ENCODE measurements around the gene MGST2. TPM values are rescaled to one million over a fixed set of nuclear protein-coding genes. Genes with fewer than 3 reads are reported as not detected.

Gene MGST2
- total RNA-seq (100 to 1,000 TPM in 3 of 4 donors, 10 to 100 TPM in 1; 98.1 to 125 (median 116) TPM), polyA plus RNA-seq (173 TPM)
- long read RNA-seq, donor 1, transcript MGST2-201 (5 exons, 801 nt), result major isoform, 23 of 32 reads
- long read RNA-seq, donor 1, partial matches to known transcripts, result 2 of 32 reads
- long read RNA-seq, donor 1, other reads (novel, unspliced or antisense), result 7 of 32 reads
- long read RNA-seq, donor 2, transcript MGST2-201 (5 exons, 801 nt), result major isoform, 16 of 23 reads
- long read RNA-seq, donor 2, partial matches to known transcripts, result 3 of 23 reads
- long read RNA-seq, donor 2, other reads (novel, unspliced or antisense), result 3 of 23 reads
- long read RNA-seq, donor 3, transcript MGST2-201 (5 exons, 801 nt), result major isoform, 5 of 14 reads
- long read RNA-seq, donor 3, partial matches to known transcripts, result 4 of 14 reads
- long read RNA-seq, donor 3, other reads (novel, unspliced or antisense), result 0 of 14 reads
- long read RNA-seq, donor 4, transcript MGST2-201 (5 exons, 801 nt), result major isoform, 15 of 16 reads
- long read RNA-seq, donor 4, partial matches to known transcripts, result 0 of 16 reads
- long read RNA-seq, donor 4, other reads (novel, unspliced or antisense), result 1 of 16 reads

GRCh38 chr4:139665690-139666529 lies at the start of gene MGST2:
TSS of gene MGST2 (plus strand) at chr4:139665819. CDS start at chr4:139666020, 201 bp downstream.
- ATAC-seq (peak; percentile 95 to 96), DNase-seq (peak; percentile 89 to 92 (median 91))
- intact Hi-C loops (cut with DNase I), result no loop called here
- H3K27me3 ChIP-seq (ENCODE audit: control insufficient read depth, insufficient read depth), result no peaks in the 10 kb centered on the region
- no peaks in the 10 kb centered on the region for H3K9me3 ChIP-seq (ENCODE audit: control insufficient read depth, low read length)
- peak within 1 kb of the TSS; percentile 92 for H3K27ac ChIP-seq (ENCODE audit: low read length)
- H3K4me3 ChIP-seq (ENCODE audit: low read length), result peak within 1 kb of the TSS; percentile 75
- WGBS, result under 1% methylated on average over 32 of the region's 32 CpGs
- H3K4me1 ChIP-seq (ENCODE audit: control insufficient read depth, insufficient read depth, low read length), result peaks cover 17% of the 10 kb centered on the region

DNA sequence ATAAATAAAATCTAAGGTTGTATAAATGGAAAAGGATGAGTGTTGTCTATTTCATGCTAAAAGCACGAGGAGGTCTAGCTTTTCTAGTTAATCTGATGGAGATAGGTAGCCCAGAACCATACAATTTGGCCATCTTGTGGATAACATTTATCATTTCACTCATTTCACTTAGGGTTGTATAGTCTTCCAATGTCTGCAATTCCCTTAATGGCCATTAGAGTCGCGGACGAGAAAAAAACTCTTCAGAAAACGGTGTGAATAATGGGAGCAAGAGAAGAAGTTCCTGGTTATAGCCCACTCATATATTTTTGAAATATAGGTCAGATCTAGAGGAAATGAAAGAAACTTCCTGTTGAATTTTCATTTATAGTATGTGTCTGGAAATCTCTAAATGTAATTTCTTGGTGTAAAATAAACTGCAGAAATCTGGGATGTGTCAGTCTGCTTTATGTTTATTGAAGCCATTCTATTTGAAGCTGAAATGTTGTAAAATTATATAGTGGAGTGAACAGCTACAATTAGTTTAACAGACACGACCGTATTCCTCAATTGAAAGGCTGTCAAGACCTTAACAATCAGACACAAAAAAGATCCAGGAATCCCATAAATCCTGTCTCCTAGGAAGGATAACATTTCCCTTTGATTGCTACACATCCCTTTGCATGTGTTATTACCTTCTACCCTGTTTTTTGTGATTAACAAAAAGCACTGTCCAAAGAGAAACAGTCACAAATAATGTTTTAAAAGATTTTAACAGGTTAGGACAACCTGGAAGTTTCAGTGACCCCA lies 47.7 kb upstream of the MGST2 start:
- no peak overlapping the region for H3K4me3 ChIP-seq (ENCODE audit: low read length)
- no peak overlapping the region for H3K27ac ChIP-seq (ENCODE audit: low read length)
- intact Hi-C loops (cut with DNase I), result no loop called here
- H3K27me3 ChIP-seq (ENCODE audit: control insufficient read depth, insufficient read depth), result no peaks in the 10 kb centered on the region
- ATAC-seq, result no peak
- 59% methylated on average over 7 of the region's 7 CpGs for WGBS
- DNase-seq, result no peak
- no peaks in the 10 kb centered on the region for H3K9me3 ChIP-seq (ENCODE audit: control insufficient read depth, low read length)
- H3K4me1 ChIP-seq (ENCODE audit: control insufficient read depth, insufficient read depth, low read length), result no peaks in the 10 kb centered on the region

DNA sequence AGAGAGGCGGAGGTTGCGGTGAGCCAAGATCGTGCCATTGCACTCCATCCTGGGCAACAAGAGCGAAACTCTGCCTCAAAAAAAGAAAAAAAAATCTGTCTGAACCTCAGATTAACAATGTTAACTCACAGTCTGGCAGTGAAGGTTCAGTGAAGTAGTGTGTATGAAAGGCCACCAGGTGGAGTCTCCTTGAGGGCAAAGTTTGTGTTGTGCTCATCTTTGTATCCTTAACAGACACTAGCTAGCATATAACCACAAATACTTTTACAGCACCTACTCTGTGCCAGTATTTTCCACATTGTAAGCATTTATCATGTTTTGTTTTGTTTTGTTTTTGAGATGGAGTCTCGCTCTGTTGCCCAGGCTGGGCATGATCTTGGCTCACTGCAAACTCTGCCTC lies 46.0 kb upstream of the MGST2 start:
- 96% methylated on average over 5 of the region's 5 CpGs for whole genome bisulfite sequencing
- no peaks in the 10 kb centered on the region for H3K27me3 ChIP-seq (ENCODE audit: control insufficient read depth, insufficient read depth)
- no peak overlapping the region for H3K4me3 ChIP-seq (ENCODE audit: low read length)
- DNase-seq, result no peak
- H3K27ac ChIP-seq (ENCODE audit: low read length), result no peak overlapping the region
- no peaks in the 10 kb centered on the region for H3K9me3 ChIP-seq (ENCODE audit: control insufficient read depth, low read length)
- no peaks in the 10 kb centered on the region for H3K4me1 ChIP-seq (ENCODE audit: control insufficient read depth, insufficient read depth, low read length)
- intact Hi-C loops (cut with DNase I), result no loop called here
- ATAC-seq, result peak in 1 of 2 donors; percentile 37

DNA sequence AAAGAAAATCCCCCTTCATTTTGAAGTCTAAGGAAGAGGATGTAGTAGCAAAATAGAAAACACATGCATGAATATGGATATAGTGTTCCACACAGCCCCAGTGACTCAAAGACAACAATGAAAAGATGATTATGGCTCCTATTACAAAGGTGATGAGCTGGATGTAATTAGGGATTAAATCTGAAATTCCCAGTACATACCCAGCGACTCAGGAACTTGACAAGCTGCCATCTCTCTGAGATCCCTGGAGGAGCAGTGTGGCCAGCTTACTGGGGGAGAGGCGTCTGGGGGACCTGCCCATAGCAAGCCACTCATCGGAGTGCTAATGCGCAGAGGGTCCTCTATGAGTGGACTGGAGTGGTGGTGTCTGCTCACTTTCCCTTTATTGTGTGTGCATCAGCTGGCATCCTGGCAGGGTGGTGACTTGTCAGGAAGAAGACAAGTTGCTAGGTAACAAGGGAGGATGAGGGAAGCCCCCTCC lies 42.7 kb upstream of the MGST2 start:
- DNase-seq (no peak), ATAC-seq (no peak)
- H3K4me1 ChIP-seq (ENCODE audit: control insufficient read depth, insufficient read depth, low read length), result no peaks in the 10 kb centered on the region
- intact Hi-C loops (cut with DNase I), result no loop called here
- H3K9me3 ChIP-seq (ENCODE audit: control insufficient read depth, low read length), result no peaks in the 10 kb centered on the region
- H3K27ac ChIP-seq (ENCODE audit: low read length), result no peak overlapping the region
- no peaks in the 10 kb centered on the region for H3K27me3 ChIP-seq (ENCODE audit: control insufficient read depth, insufficient read depth)
- H3K4me3 ChIP-seq (ENCODE audit: low read length), result no peak overlapping the region
- 49% methylated on average over 4 of the region's 4 CpGs for WGBS

GRCh38 chr4:139624441-139625092 lies 41.1 kb upstream of the MGST2 start:
- Histone ChIP-seq H3K4me3 (ENCODE audit: low read length) (no peak overlapping the region), H3K27me3 (ENCODE audit: control insufficient read depth, insufficient read depth) (no peaks in the 10 kb centered on the region), H3K27ac (ENCODE audit: low read length) (no peak overlapping the region), H3K4me1 (ENCODE audit: control insufficient read depth, insufficient read depth, low read length) (no peaks in the 10 kb centered on the region), H3K9me3 (ENCODE audit: control insufficient read depth, low read length) (no peaks in the 10 kb centered on the region)
- intact Hi-C loops (cut with DNase I), result no loop called here
- 78% methylated on average over 3 of the region's 3 CpGs for WGBS
- DNase-seq, result no peak
- no peak for ATAC-seq

DNA sequence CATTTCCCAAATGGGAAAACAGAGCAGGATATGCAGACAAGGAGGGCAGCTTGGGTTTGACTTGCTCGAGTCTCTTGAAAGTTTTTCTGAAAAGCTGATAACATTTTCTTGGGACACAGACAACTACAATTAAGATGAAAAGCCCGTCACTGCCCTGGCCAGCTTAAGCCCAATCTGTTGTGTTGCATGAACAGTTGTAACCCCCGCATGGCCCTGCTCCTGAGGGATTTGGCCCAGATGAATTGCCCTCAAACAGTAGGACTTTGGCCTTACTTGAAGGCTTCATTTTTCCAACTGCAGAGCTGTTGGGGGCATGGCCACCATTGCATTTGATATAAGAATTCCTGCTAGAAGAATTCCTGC lies 40.5 kb upstream of the MGST2 start:
- intact Hi-C loops (cut with DNase I), result no loop called here
- H3K27ac ChIP-seq (ENCODE audit: low read length), result no peak overlapping the region
- H3K4me1 ChIP-seq (ENCODE audit: control insufficient read depth, insufficient read depth, low read length), result no peaks in the 10 kb centered on the region
- no peak for ATAC-seq
- no peaks in the 10 kb centered on the region for H3K9me3 ChIP-seq (ENCODE audit: control insufficient read depth, low read length)
- no peak overlapping the region for H3K4me3 ChIP-seq (ENCODE audit: low read length)
- no peak for DNase-seq
- H3K27me3 ChIP-seq (ENCODE audit: control insufficient read depth, insufficient read depth), result no peaks in the 10 kb centered on the region
- WGBS, result 61% methylated on average over 3 of the region's 3 CpGs

DNA sequence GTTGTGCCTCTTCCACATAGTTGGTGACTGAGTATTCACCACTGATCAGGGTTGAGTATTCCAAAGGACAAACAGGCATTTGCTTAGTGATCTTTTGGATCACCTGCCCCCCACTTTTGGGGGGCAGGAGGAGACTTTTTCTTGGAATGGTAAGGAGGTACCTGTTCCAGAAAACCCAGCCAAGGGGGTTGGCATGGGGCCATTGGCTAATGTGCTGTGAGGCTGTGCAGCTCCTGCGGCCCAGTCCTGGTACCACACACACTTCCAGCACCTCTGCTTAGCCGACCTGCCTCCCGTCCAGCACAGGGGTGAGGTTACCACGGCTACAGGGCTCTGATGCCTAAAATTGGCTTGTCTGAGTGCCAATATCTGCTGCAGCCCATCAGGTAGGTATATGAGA lies 40.1 kb upstream of the MGST2 start:
- H3K27me3 ChIP-seq (ENCODE audit: control insufficient read depth, insufficient read depth), result no peaks in the 10 kb centered on the region
- no peak for ATAC-seq
- no peak overlapping the region for H3K4me3 ChIP-seq (ENCODE audit: low read length)
- intact Hi-C loops (cut with DNase I), result no loop called here
- no peak overlapping the region for H3K27ac ChIP-seq (ENCODE audit: low read length)
- no peaks in the 10 kb centered on the region for H3K9me3 ChIP-seq (ENCODE audit: control insufficient read depth, low read length)
- peak in 1 of 3 donors; percentile 52 for DNase-seq
- H3K4me1 ChIP-seq (ENCODE audit: control insufficient read depth, insufficient read depth, low read length), result no peaks in the 10 kb centered on the region
- 79% methylated on average over 4 of the region's 4 CpGs for WGBS

DNA sequence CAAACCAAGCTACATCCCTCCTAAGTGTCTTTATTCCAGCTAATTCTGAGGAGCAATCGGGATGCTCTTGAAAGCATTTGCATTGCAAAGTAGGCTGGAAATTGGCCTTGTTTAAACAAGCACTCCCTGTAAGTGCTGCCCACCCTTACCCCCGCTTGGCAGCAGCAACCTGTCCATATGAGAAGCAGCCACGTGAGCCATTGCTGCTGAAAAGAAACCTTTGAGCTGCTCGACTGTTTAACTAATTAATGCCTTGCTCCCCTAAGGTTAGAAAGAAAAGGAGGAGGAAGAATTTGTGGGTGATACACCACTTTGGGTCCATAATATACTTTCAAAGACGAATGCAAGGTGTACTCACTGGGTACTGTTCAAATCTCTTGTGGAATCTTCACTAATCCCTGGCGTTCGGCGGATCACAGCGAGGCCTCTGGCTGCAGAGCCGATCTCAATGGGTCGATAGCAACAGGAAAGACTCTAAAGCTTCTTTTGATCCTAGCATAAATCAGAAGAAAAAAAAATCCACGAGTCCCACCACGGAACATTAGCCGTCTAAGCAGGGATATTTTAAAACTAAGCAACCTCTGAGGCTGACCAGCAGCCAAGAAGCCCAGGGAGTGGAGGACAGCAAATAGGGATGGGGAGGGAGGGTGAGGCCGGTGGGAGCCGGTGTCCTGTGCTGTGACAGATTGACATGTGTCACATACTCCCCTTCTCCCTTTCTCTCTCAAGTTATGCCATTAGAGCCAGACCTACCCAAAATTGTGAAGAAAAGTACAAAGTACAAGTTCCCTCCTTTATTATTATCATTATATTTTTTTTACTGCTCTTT lies 37.2 kb upstream of the MGST2 start:
- WGBS, result 71% methylated on average over 16 of the region's 16 CpGs
- H3K9me3 ChIP-seq (ENCODE audit: control insufficient read depth, low read length), result no peaks in the 10 kb centered on the region
- no peaks in the 10 kb centered on the region for H3K27me3 ChIP-seq (ENCODE audit: control insufficient read depth, insufficient read depth)
- H3K4me1 ChIP-seq (ENCODE audit: control insufficient read depth, insufficient read depth, low read length), result no peaks in the 10 kb centered on the region
- intact Hi-C loops (cut with DNase I), result no loop called here
- ATAC-seq (no peak), DNase-seq (no peak)
- no peak overlapping the region for H3K4me3 ChIP-seq (ENCODE audit: low read length)
- H3K27ac ChIP-seq (ENCODE audit: low read length), result no peak overlapping the region

GRCh38 chr4:139629436-139630125 lies 36.0 kb upstream of the MGST2 start:
- Histone ChIP-seq H3K27me3 (ENCODE audit: control insufficient read depth, insufficient read depth) (no peaks in the 10 kb centered on the region), H3K4me1 (ENCODE audit: control insufficient read depth, insufficient read depth, low read length) (no peaks in the 10 kb centered on the region), H3K27ac (ENCODE audit: low read length) (no peak overlapping the region), H3K9me3 (ENCODE audit: control insufficient read depth, low read length) (no peaks in the 10 kb centered on the region), H3K4me3 (ENCODE audit: low read length) (no peak overlapping the region)
- whole genome bisulfite sequencing, result 65% methylated on average over 3 of the region's 3 CpGs
- ATAC-seq (no peak), DNase-seq (no peak)
- intact Hi-C loops (cut with DNase I), result loop anchor here in 2 of 4 donors (5.0 to 10.0 kb wide), 2 partner anchors 132 to 135 kb away; no protein-coding TSS in a partner anchor

All from right cardiac atrium (tissue), 5 donors.